ENCODE data around the gene NKPD1.

DNA sequence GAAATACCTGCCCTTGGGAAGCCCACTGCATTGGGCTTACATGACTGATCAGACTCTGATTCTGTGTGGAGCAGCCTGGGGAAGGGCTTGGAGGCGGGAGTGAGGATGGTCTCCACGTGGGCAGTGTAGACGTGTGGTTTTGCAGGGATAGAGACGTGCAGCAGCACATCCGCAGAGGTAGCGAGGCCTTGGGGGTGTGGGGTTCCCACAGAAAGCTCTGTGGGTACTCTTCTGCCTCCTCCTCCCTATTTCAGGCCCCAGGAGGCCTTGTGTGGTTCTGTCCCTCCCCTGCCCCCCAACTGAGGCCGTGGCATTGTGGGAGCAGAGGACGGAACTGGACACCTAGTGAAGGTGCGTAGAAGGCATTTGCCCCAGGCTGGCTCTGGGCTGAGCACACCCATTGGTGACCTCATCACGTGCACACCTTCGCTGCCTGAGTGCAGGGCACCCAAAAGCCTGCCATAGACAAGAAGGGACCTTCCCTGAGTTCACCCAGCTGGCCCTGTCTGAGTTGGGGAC lies 38.9 kb downstream of the NKPD1 start:
- TF ChIP-seq, protein P1, sequence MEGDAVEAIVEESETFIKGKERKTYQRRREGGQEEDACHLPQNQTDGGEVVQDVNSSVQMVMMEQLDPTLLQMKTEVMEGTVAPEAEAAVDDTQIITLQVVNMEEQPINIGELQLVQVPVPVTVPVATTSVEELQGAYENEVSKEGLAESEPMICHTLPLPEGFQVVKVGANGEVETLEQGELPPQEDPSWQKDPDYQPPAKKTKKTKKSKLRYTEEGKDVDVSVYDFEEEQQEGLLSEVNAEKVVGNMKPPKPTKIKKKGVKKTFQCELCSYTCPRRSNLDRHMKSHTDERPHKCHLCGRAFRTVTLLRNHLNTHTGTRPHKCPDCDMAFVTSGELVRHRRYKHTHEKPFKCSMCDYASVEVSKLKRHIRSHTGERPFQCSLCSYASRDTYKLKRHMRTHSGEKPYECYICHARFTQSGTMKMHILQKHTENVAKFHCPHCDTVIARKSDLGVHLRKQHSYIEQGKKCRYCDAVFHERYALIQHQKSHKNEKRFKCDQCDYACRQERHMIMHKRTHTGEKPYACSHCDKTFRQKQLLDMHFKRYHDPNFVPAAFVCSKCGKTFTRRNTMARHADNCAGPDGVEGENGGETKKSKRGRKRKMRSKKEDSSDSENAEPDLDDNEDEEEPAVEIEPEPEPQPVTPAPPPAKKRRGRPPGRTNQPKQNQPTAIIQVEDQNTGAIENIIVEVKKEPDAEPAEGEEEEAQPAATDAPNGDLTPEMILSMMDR (IDR thresholded peaks at IDR 0.05) = no peak
- TF ChIP-seq POLR2A (IDR thresholded peaks at IDR 0.05) = no peak
